ENCODE data around the gene GPR25. TPM values are rescaled to one million over a fixed set of nuclear protein-coding genes. Genes with fewer than 3 reads are reported as not detected.

The GPR25 gene, protein sequence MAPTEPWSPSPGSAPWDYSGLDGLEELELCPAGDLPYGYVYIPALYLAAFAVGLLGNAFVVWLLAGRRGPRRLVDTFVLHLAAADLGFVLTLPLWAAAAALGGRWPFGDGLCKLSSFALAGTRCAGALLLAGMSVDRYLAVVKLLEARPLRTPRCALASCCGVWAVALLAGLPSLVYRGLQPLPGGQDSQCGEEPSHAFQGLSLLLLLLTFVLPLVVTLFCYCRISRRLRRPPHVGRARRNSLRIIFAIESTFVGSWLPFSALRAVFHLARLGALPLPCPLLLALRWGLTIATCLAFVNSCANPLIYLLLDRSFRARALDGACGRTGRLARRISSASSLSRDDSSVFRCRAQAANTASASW
- total RNA-seq (not detected), polyA plus RNA-seq (ENCODE audit: insufficient read length in 2 of 2) (under 1 TPM; 0.44 to 0.63 TPM)
- long read RNA-seq, donor 1, partial matches to known transcripts = 0 of 1 reads
- long read RNA-seq, donor 1, other reads (novel, unspliced or antisense) = 0 of 1 reads
- long read RNA-seq, donor 2, partial matches to known transcripts = 0 of 2 reads
- long read RNA-seq, donor 2, other reads (novel, unspliced or antisense) = 0 of 2 reads
- long read RNA-seq, donor 3 = 0 reads
- long read RNA-seq, donor 4 = 0 reads

DNA sequence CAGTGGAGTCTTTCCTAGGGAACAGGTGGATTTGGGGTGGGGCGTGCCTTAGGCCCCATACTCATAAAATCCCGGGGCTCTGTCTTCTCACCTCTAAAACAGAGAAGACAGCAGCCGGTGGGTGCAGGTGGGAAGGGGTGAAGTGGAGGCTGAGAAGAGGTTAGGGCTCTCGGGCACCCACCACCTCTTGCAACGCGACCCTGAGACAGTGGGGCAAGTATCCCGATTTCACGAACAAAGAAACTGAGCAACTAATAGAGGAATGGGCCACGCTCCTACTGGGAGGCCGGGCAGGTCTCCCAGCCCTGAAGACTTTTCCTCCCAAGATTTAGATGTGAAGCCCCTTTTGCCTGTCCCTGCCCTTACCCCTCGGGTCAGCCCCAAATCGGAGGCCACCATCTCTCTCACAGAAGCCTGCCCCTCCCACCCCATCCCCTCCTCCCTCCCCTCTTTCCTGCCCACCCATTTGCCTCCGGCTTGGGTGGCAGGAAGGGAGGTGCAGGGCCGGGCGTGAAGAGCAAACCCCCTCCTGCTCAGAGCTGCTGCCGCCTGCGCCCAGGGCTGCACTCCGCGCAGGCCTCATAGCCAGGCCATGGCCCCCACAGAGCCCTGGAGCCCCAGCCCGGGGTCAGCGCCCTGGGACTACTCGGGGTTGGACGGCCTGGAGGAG lies at the start of gene GPR25:
TSS of gene GPR25 (plus strand) at position 536 of the 670 bp plus-strand sequence. CDS start at position 593, 57 bp downstream.
- Histone ChIP-seq H3K36me3 (ENCODE audit: control insufficient read depth, insufficient read depth, low read length) (no peaks in the 10 kb centered on the region), H3K9me3 (ENCODE audit: control insufficient read depth, insufficient read depth, low read length) (no peaks in the 10 kb centered on the region), H3K4me3 (ENCODE audit: low read depth, low read length) (no peak within 1 kb of the TSS), H3K27ac (ENCODE audit: low read depth, low read length) (no peak within 1 kb of the TSS), H3K4me1 (ENCODE audit: control insufficient read depth, insufficient read depth, low read length) (peaks cover 19% of the 10 kb centered on the region), H3K27me3 (ENCODE audit: control insufficient read depth, insufficient read depth, low read length) (peaks cover 28% of the 10 kb centered on the region)
- no peak for DNase-seq (ENCODE audit: low read depth in 4 of 6, low spot score in 6 of 6)
- WGBS (ENCODE audit: insufficient coverage) = 74% methylated on average over 16 of the region's 23 CpGs

DNA sequence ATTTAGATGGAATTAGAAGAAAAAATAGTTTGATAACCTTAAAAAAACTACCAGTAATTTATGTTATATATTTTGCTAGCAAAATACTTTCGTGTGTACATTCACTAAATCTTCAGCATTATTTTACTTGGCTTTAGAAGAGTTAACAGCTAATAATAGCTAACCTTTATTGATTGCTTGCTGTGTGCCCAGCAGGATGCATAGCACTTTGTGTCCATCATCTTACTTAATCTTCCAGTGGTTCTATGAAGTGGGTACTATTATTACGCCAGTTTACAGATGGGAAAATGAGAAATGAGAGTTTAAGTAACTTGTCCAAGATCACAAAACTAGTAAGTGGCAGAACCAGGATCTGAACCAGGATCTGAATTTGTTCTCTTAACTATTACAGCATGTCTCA lies 41.7 kb upstream of the GPR25 start:
- WGBS (ENCODE audit: insufficient coverage) = no CpG with 5 or more reads among the region's 2 CpGs
- peaks cover 9% of the 10 kb centered on the region for H3K36me3 ChIP-seq (ENCODE audit: control insufficient read depth, insufficient read depth, low read length)
- H3K27me3 ChIP-seq (ENCODE audit: control insufficient read depth, insufficient read depth, low read length) = no peaks in the 10 kb centered on the region
- no peak for DNase-seq (ENCODE audit: low read depth in 4 of 6, low spot score in 6 of 6)
- no peaks in the 10 kb centered on the region for H3K9me3 ChIP-seq (ENCODE audit: control insufficient read depth, insufficient read depth, low read length)
- H3K4me1 ChIP-seq (ENCODE audit: control insufficient read depth, insufficient read depth, low read length) = peaks cover 1% of the 10 kb centered on the region
- H3K27ac ChIP-seq (ENCODE audit: low read depth, low read length) = no peak overlapping the region
- no peak overlapping the region for H3K4me3 ChIP-seq (ENCODE audit: low read depth, low read length)

DNA sequence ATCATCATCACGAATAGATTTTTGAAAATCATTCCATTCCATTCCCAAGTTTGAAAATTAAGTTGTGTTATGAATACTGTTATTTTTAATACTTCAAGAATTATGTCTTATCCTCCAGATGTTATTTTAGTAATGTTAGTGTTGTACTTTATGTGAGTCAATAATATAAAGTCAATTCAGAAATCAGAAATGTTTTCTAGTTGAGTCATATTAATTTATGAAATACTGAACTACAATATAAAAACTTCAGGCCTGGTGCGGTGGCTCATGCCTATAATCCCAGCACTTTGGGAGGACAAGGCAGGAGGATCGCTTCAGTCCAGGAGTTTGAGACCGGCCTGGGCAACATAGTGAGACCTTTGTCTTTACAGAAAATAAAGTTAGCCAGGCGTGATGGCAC lies 38.4 kb upstream of the GPR25 start:
- Histone ChIP-seq H3K4me1 (ENCODE audit: control insufficient read depth, insufficient read depth, low read length) (no peaks in the 10 kb centered on the region), H3K36me3 (ENCODE audit: control insufficient read depth, insufficient read depth, low read length) (peaks cover 7% of the 10 kb centered on the region), H3K27ac (ENCODE audit: low read depth, low read length) (no peak overlapping the region), H3K27me3 (ENCODE audit: control insufficient read depth, insufficient read depth, low read length) (no peaks in the 10 kb centered on the region), H3K4me3 (ENCODE audit: low read depth, low read length) (no peak overlapping the region), H3K9me3 (ENCODE audit: control insufficient read depth, insufficient read depth, low read length) (peaks cover 4% of the 10 kb centered on the region)
- DNase-seq (ENCODE audit: low read depth in 4 of 6, low spot score in 6 of 6) = no peak
- WGBS (ENCODE audit: insufficient coverage) = 92% methylated on average over 4 of the region's 5 CpGs

DNA sequence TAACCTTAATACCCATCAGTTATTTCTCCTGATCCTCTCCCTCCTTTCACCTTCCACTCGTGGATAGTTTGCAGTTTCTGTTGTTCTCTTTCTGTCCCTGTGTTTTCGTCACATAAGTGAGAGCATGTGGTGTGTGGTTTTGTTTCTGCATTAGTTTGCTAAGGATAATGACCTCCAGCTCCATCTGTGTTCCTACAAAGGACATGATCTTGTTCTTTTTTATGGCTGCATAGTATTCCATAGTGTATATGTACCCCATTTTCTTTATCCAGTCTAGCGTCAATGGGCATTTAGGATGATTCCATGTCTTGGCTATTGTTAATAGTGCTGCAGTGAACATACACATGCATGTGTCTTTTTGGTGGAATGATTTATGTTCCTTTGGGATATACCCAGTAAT lies 36.6 kb upstream of the GPR25 start:
- peaks cover 4% of the 10 kb centered on the region for H3K9me3 ChIP-seq (ENCODE audit: control insufficient read depth, insufficient read depth, low read length)
- H3K4me3 ChIP-seq (ENCODE audit: low read depth, low read length) = no peak overlapping the region
- no peak overlapping the region for H3K27ac ChIP-seq (ENCODE audit: low read depth, low read length)
- H3K27me3 ChIP-seq (ENCODE audit: control insufficient read depth, insufficient read depth, low read length) = no peaks in the 10 kb centered on the region
- no CpG with 5 or more reads among the region's 3 CpGs for WGBS (ENCODE audit: insufficient coverage)
- DNase-seq (ENCODE audit: low read depth in 4 of 6, low spot score in 6 of 6) = no peak
- peaks cover 10% of the 10 kb centered on the region for H3K36me3 ChIP-seq (ENCODE audit: control insufficient read depth, insufficient read depth, low read length)
- no peaks in the 10 kb centered on the region for H3K4me1 ChIP-seq (ENCODE audit: control insufficient read depth, insufficient read depth, low read length)

DNA sequence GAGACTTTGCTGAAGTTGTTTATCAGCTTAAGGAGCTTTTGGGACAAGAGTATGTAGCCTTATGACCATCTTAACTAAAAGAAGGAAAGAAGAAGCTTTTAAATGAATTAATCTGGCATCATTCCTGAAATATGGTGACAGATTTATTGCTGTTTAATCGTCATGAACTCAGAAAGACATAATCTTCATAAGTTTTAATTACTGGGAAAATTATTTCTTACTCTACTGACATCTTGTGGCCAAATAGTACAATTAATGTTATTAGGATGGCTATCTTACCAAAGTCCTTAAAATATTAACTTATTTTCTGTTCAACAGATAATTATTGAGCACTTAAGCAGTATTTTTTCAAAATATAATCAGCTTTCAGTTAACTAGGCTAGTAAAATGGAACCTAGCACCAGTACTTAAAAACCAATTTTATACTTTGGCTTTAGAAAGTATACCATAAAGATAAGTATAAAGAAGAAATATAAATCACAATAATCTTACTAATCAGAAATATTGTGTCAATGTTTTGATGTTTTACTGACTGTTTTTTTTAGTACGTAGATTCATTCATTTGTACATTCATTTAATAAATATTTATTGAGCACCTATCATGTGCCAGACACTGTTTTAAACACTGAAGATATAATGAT lies 34.7 kb upstream of the GPR25 start:
- H3K27me3 ChIP-seq (ENCODE audit: control insufficient read depth, insufficient read depth, low read length) = no peaks in the 10 kb centered on the region
- peaks cover 4% of the 10 kb centered on the region for H3K9me3 ChIP-seq (ENCODE audit: control insufficient read depth, insufficient read depth, low read length)
- no CpG with 5 or more reads among the region's 2 CpGs for WGBS (ENCODE audit: insufficient coverage)
- H3K27ac ChIP-seq (ENCODE audit: low read depth, low read length) = no peak overlapping the region
- H3K36me3 ChIP-seq (ENCODE audit: control insufficient read depth, insufficient read depth, low read length) = peaks cover 13% of the 10 kb centered on the region
- no peak overlapping the region for H3K4me3 ChIP-seq (ENCODE audit: low read depth, low read length)
- DNase-seq (ENCODE audit: low read depth in 4 of 6, low spot score in 6 of 6) = peak in 2 of 6 donors; percentile 14 to 27
- H3K4me1 ChIP-seq (ENCODE audit: control insufficient read depth, insufficient read depth, low read length) = no peaks in the 10 kb centered on the region

DNA sequence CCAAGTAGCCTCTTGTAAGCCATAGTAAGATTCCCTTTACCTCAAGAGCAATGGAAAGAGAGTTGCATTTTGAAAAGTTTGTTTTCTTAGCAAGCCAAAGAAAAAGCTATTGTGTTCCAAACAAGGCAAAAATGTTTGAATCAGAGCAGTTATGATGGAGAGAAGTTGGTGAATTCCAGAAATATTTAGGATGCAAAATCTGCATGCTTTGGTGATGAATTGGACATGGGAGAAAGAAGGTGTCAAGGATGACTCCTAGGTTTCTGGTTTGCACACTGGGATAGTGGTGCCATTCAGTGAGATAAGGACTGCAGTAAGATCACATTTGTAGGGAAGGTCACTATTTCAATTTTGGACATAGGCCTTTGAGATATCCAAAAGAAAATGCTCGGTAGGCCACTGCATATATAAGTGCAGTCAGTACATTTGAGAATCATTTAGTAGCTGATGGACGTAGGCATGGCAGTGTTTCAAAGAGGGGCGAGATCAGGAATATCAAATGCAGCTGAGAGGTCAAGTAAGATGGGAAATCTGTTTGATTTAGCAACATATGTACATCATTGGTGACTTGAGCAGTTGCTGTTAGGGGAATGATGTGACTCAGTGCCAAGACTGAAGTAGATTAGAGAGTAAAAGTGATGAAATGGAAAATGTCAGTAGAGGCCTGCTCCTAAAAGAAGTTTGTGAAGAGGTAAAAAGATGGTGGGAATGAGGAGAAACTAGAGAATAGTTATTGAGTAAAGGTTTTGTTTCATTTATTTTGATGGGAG lies 33.9 kb upstream of the GPR25 start:
- 86% methylated on average over 3 of the region's 3 CpGs for WGBS (ENCODE audit: insufficient coverage)
- no peaks in the 10 kb centered on the region for H3K4me1 ChIP-seq (ENCODE audit: control insufficient read depth, insufficient read depth, low read length)
- peaks cover 4% of the 10 kb centered on the region for H3K9me3 ChIP-seq (ENCODE audit: control insufficient read depth, insufficient read depth, low read length)
- H3K36me3 ChIP-seq (ENCODE audit: control insufficient read depth, insufficient read depth, low read length) = peaks cover 9% of the 10 kb centered on the region
- no peak for DNase-seq (ENCODE audit: low read depth in 4 of 6, low spot score in 6 of 6)
- no peak overlapping the region for H3K4me3 ChIP-seq (ENCODE audit: low read depth, low read length)
- H3K27me3 ChIP-seq (ENCODE audit: control insufficient read depth, insufficient read depth, low read length) = no peaks in the 10 kb centered on the region
- H3K27ac ChIP-seq (ENCODE audit: low read depth, low read length) = no peak overlapping the region

DNA sequence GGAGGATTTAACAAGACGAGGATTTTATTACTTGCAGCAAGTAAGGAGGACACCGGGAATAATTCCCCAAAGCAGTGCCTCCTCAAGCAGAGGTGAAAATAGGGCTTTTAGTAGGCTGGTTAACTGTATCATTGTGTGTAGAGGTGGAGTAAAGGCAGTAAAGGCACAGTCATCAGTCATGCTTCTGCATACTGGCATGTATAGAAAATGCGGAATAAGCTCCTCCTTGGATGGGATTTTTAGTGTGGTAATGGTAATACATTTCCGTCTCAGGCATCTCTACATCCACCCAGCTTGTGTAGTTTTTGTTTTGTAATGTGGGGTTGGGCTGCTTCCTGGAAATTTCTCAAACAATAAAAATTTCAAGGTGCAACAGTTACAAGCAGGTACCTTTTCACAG lies 27.4 kb upstream of the GPR25 start:
- Histone ChIP-seq H3K27me3 (ENCODE audit: control insufficient read depth, insufficient read depth, low read length) (no peaks in the 10 kb centered on the region), H3K9me3 (ENCODE audit: control insufficient read depth, insufficient read depth, low read length) (no peaks in the 10 kb centered on the region), H3K27ac (ENCODE audit: low read depth, low read length) (no peak overlapping the region), H3K36me3 (ENCODE audit: control insufficient read depth, insufficient read depth, low read length) (peaks cover 20% of the 10 kb centered on the region), H3K4me1 (ENCODE audit: control insufficient read depth, insufficient read depth, low read length) (no peaks in the 10 kb centered on the region), H3K4me3 (ENCODE audit: low read depth, low read length) (no peak overlapping the region)
- no peak for DNase-seq (ENCODE audit: low read depth in 4 of 6, low spot score in 6 of 6)
- 73% methylated on average over 2 of the region's 4 CpGs for WGBS (ENCODE audit: insufficient coverage)

DNA sequence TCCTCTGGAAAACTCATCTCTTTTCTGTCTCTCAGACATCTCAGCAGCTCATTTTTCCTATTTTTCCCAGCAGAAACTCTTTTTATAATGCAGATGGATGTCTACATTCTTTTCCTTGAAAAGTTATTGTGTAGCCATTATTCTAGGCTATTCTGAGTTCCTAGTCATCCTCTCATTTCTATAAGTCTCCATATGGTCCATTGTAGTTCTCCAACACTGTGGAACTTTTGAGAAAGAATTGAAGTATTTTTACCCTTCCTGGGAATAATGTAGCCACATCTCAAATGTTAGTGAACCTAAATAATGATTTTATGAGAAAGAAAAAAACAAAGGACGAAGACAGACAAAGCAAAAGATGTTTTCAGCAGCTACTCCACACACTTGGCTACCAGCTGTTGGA lies 26.4 kb upstream of the GPR25 start:
- H3K27ac ChIP-seq (ENCODE audit: low read depth, low read length) = no peak overlapping the region
- H3K36me3 ChIP-seq (ENCODE audit: control insufficient read depth, insufficient read depth, low read length) = peaks cover 24% of the 10 kb centered on the region
- WGBS (ENCODE audit: insufficient coverage) = no CpG with 5 or more reads among the region's 1 CpG

DNA sequence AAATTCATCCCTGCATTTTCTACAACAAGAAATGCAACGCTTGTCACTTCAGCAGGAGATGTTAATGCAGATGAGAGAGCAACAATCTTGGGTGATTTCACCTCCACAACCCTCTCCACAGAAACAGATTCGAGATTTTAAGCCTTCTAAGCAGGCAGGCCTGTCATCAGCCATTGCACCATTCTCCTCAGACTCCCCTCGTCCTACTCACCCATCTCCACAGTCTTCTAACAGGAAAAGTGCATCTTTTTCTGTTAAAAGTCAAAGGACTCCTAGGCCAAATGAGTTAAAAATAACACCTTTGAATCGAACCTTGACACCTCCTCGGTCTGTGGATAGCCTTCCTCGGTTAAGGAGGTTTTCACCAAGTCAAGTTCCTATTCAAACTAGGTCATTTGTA lies 23.4 kb upstream of the GPR25 start:
- no peaks in the 10 kb centered on the region for H3K27me3 ChIP-seq (ENCODE audit: control insufficient read depth, insufficient read depth, low read length)
- WGBS (ENCODE audit: insufficient coverage) = 89% methylated on average over 4 of the region's 6 CpGs
- no peak overlapping the region for H3K4me3 ChIP-seq (ENCODE audit: low read depth, low read length)
- no peak for DNase-seq (ENCODE audit: low read depth in 4 of 6, low spot score in 6 of 6)
- peaks cover 25% of the 10 kb centered on the region for H3K36me3 ChIP-seq (ENCODE audit: control insufficient read depth, insufficient read depth, low read length)
- H3K27ac ChIP-seq (ENCODE audit: low read depth, low read length) = no peak overlapping the region
- no peaks in the 10 kb centered on the region for H3K4me1 ChIP-seq (ENCODE audit: control insufficient read depth, insufficient read depth, low read length)
- no peaks in the 10 kb centered on the region for H3K9me3 ChIP-seq (ENCODE audit: control insufficient read depth, insufficient read depth, low read length)

More for the DNA sequence above, 26.4 kb upstream of the GPR25 start:
- no peak for DNase-seq (ENCODE audit: low read depth in 4 of 6, low spot score in 6 of 6)
- H3K4me3 ChIP-seq (ENCODE audit: low read depth, low read length) = no peak overlapping the region
- no peaks in the 10 kb centered on the region for H3K27me3 ChIP-seq (ENCODE audit: control insufficient read depth, insufficient read depth, low read length)
- no peaks in the 10 kb centered on the region for H3K9me3 ChIP-seq (ENCODE audit: control insufficient read depth, insufficient read depth, low read length)
- H3K4me1 ChIP-seq (ENCODE audit: control insufficient read depth, insufficient read depth, low read length) = no peaks in the 10 kb centered on the region
